Measurements from ENCODE around the gene DNER.

The DNER gene

GRCh38 chr2:229740279-229740678, 25.9 kb upstream of the DNER start:
- DNase-seq (ENCODE audit: low spot score), result no peak
- TF ChIP-seq CTCF (IDR thresholded peaks at IDR 0.05; ENCODE audit: extremely low read depth, insufficient read depth, missing control alignments), result no peak
- in situ Hi-C loops (cut with MboI; ENCODE audit: low pct_unique_long_range_greater_than_20kb, low sequenced_read_pairs, unreplicated experiment), result no loop called here

- DNase-seq (ENCODE audit: low spot score), result no peak
- in situ Hi-C loops (cut with MboI; ENCODE audit: low pct_unique_long_range_greater_than_20kb, low sequenced_read_pairs, unreplicated experiment), result no loop called here
- TF ChIP-seq CTCF (IDR thresholded peaks at IDR 0.05; ENCODE audit: extremely low read depth, insufficient read depth, missing control alignments), result no peak
Measured at GRCh38 chr2:229738024-229738625, 23.8 kb upstream of the DNER start.

GRCh38 chr2:229734410-229734809, 20.1 kb upstream of the DNER start:
- no peak for TF ChIP-seq CTCF (IDR thresholded peaks at IDR 0.05; ENCODE audit: extremely low read depth, insufficient read depth, missing control alignments)
- in situ Hi-C loops (cut with MboI; ENCODE audit: low pct_unique_long_range_greater_than_20kb, low sequenced_read_pairs, unreplicated experiment), result no loop called here
- no peak for DNase-seq (ENCODE audit: low spot score)

GRCh38 chr2:229733611-229734245, 19.4 kb upstream of the DNER start:
- no peak for DNase-seq (ENCODE audit: low spot score)
- TF ChIP-seq CTCF (IDR thresholded peaks at IDR 0.05; ENCODE audit: extremely low read depth, insufficient read depth, missing control alignments), result no peak

GRCh38 chr2:229732897-229733296, 18.5 kb upstream of the DNER start:
- TF ChIP-seq CTCF (IDR thresholded peaks at IDR 0.05; ENCODE audit: extremely low read depth, insufficient read depth, missing control alignments), result no peak
- in situ Hi-C loops (cut with MboI; ENCODE audit: low pct_unique_long_range_greater_than_20kb, low sequenced_read_pairs, unreplicated experiment), result no loop called here
- DNase-seq (ENCODE audit: low spot score), result no peak

More at GRCh38 chr2:229733611-229734245, 19.4 kb upstream of the DNER start:
- in situ Hi-C loops (cut with MboI; ENCODE audit: low pct_unique_long_range_greater_than_20kb, low sequenced_read_pairs, unreplicated experiment), result no loop called here

GRCh38 chr2:229731916-229732315, 17.6 kb upstream of the DNER start:
- no peak for TF ChIP-seq CTCF (IDR thresholded peaks at IDR 0.05; ENCODE audit: extremely low read depth, insufficient read depth, missing control alignments)
- in situ Hi-C loops (cut with MboI; ENCODE audit: low pct_unique_long_range_greater_than_20kb, low sequenced_read_pairs, unreplicated experiment), result no loop called here
- DNase-seq (ENCODE audit: low spot score), result no peak

Measured in GM13977 (cell line).